HG02642 (cell line): ENCODE data around the gene DRAP1.

Experiments
- ATAC-seq: cut with Tn5 transposase; IDR thresholded peaks from one replicate; pipeline ENCODE4 v1.9.1; 2021; ENCODE audit warnings: mild to moderate bottlenecking; ENCODE audit not compliant: unreplicated experiment, poor library complexity

The DRAP1 gene

GRCh38 chr11:65900125-65900898, 18.9 kb upstream of the DRAP1 start, which contains the start of gene FOSL1:
FOSL1 (minus strand) TSS chr11:65900388; CDS start chr11:65900339, 49 bp downstream.
- peak; percentile 79 for ATAC-seq

DNA sequence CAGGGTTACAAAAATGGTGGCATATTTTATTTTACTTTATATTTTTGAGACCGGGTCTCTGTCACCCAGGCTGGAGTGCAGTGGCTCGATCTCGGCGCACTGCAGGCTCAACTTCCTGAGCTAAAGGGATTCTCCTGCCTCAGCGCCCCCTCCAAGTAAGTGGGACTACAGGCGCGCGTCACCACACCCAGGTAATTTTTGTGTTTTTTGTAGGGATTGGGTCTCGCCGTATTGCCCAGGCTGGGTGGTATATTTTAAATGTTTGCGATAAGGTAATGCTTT, 18.4 kb upstream of the DRAP1 start:
- no peak for ATAC-seq

DNA sequence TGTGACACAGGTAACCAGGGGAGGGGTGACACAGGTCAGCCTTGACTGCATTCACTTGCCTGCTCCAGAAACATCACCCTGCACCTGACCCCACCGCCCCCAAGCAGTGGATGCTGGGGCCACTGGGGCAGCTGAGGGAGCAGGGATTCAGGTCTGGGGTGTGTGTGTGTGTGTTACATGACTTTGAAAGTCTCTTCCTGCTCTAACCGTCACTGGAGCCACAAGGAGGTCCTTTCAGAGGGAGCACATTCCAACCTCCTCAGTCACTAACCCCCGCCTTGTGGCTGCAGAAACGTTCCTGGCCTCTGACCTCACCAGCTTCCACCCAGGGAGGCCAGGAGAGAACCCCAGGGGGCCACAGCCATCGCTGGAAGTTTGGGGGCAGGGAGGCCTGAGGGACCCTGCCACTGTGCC, 16.2 kb upstream of the DRAP1 start:
- no peak for ATAC-seq

DNA sequence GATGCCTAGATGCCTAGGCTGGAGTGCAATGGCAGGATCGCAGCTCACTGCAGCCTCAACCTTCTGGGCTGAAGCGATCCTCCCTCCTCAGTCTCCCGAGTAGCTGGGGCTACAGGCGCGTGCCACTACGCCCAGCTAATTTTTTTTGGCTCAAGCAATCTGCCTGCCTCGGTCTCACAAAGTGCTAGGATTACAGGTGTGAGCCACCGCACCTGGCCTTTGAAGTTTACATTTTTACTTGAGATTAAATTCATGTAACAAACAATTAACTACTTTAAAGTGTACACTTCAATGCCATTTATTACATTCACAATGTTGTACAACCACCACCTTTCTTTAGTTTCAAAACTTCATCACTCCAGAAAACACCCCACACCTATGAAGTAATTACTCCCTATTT, 15.5 kb upstream of the DRAP1 start:
- no peak for ATAC-seq

GRCh38 chr11:65906602-65907001, 12.6 kb upstream of the DRAP1 start:
- no peak for ATAC-seq

GRCh38 chr11:65907878-65908277, 11.3 kb upstream of the DRAP1 start:
- no peak for ATAC-seq

- no peak for ATAC-seq
These were observed 7.3 kb upstream of the DRAP1 start for GRCh38 chr11:65911682-65912568.

DNA sequence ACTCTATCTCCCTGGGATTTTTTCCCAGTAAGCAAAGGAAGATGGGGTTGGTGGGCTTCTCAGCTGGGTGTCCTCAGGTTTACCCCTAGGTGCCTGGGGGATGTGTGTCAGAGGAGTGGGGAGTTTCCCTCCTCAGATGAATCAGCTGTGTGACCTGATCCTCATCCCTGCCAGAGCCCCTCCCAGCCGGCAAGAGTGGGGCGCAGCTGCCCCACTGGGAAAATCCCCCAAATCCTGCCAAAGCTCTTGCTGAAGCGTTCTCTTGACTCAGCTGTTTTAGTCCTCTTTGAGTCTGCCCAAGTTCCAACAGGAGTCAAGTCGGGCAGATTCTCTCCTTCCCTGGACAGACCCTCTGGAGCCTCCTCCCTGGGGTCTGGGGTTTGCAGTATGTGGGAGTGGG, 6.4 kb upstream of the DRAP1 start:
- ATAC-seq, result no peak

GRCh38 chr11:65915101-65915820, 4.0 kb upstream of the DRAP1 start:
- no peak for ATAC-seq

GRCh38 chr11:65915821-65916251, 3.4 kb upstream of the DRAP1 start:
- ATAC-seq, result no peak

- no peak for ATAC-seq
These were observed 2.8 kb upstream of the DRAP1 start for GRCh38 chr11:65916391-65916790.

DNA sequence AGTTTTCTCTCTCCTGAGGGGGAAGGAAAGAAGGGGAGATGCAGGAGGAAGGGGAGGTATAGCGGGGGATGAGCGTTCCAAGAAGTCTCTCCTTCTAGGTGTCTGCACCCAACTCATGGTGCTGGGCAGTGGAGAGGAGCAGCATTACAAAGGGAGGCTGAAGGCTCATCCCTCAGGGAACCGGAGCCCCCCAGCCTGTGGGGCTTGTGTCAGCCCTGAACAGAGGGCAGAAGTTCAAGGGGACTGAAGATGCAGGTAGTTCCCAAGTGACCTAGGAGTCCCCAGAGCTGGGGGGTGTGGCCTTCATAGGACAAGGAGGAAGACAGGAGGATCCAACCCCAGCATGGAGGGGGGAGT, 2.2 kb upstream of the DRAP1 start:
- ATAC-seq, result no peak

- no peak for ATAC-seq
These were observed 1.6 kb upstream of the DRAP1 start for GRCh38 chr11:65917434-65918210.

GRCh38 chr11:65918211-65919140, 750 bp upstream of the DRAP1 start, which contains the start of gene C11orf68:
C11orf68 (minus strand) TSS chr11:65919062; CDS start chr11:65919031, 31 bp downstream.
- ATAC-seq, result peak; percentile 58

DNA sequence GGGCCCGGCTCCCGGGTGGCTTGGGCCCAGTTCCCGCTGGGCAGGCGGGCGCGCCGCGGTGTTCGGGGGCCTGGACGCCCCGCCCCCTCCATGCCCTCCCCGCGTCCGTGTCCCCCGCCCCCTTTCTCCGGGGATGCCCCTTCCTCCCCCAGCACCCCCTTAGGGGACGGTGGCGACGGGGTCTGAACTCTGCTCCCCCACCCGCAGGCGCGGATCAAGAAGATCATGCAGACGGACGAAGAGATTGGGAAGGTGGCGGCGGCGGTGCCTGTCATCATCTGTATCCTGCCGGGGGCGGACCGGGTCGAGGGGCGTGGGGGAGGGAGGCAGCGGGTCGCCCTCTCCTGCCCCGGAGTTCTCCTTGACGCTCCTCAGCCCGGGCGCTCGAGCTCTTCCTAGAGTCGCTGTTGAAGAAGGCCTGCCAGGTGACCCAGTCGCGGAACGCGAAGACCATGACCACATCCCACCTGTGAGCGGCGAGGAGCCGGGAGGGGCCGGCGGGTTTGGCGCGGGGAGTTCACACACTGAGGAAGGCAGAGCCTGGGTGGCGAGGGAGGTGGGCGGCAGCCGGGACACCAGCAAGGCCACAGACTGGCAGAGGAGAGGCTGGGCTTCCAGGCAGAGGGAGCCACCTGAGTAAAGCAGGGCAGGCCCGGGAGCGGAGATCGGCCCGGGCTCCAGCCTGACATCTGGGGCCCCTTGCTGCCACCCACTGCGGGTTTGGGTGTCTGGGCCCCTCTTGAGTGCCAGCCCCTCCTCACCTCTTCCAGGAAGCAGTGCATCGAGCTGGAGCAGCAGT, 546 bp downstream of the DRAP1 start:
- peak; percentile 50 for ATAC-seq

DNA sequence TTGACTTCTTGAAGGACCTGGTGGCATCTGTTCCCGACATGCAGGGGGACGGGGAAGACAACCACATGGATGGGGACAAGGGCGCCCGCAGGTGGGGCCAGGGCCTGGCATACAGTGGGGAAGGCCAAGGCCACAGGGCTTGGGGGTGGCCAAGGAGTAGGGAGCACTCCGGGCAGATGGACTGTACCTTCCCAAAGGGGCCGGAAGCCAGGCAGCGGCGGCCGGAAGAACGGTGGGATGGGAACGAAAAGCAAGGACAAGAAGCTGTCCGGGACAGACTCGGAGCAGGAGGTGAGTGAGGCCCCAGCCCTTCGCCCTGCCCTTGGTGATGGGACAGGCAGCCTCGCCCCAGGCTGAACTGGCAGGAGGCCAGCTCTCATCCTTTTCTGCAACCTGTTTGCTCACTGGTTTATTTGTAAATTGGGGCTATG, 1.2 kb downstream of the DRAP1 start:
- ATAC-seq, result no peak

DNA sequence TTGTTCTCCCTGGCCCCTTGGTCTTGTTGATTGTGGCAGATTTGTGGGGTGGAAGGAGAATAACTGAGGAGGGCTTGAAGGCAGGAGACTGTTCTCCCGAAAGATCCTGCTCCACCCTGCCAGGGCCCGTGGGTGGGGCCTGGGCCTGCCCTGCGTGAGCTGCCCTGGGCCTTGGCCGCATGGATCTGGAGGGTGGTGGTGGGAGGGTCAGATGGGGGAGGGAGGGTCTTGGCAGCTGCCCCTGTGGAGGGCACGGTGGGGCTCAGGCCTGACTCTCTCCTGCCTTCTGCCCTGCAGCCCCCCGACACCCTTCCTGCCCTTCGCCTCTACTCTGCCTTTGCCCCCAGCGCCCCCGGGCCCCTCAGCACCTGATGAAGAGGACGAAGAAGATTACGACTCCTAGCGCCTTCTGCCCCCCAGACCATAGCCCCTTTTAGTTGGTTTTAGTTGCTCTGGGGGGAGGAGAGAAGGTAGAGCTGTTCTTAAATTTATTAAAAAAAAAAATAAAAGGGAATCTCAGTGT, 1.9 kb downstream of the DRAP1 start:
- no peak for ATAC-seq

GRCh38 chr11:65921876-65922275, 2.6 kb downstream of the DRAP1 start:
- ATAC-seq, result no peak
